Measurements from ENCODE around the gene ADRB2. TPM values are rescaled to one million over a fixed set of nuclear protein-coding genes. Genes with fewer than 3 reads are reported as not detected.

Gene ADRB2
- total and polyA plus RNA-seq, 2 of the 13 experiments (the other 11 are each of a cell fraction or from before 2014, with no cell fraction given) = not detected

GRCh38 chr5:148846930-148847329 lies 20.5 kb downstream of the ADRB2 start:
- POLR2A ChIA-PET = no interaction called here
- CTCF ChIA-PET (ENCODE audit: low intra/inter-chr PET ratio, low total read pairs) = no interaction called here
- Histone ChIP-seq H4K20me1 (ENCODE audit: insufficient read depth, low read length) (no peaks in the 10 kb centered on the region), H3K36me3 (replicated peaks in 1 of 2; ENCODE audit: control insufficient read depth in 1 of 2, insufficient read depth in 2 of 2, low read length in 2 of 2) (no peaks in the 10 kb centered on the region), H3K4me2 (ENCODE audit: low read depth, low read length) (no peak overlapping the region), H2AFZ (ENCODE audit: low read length) (no peak overlapping the region), H3K79me2 (ENCODE audit: insufficient read depth, low read length) (no peaks in the 10 kb centered on the region), H3K9ac (ENCODE audit: insufficient read depth, low read depth, low read length) (no peak overlapping the region), H3K4me3 (replicated peaks in 1 of 3; ENCODE audit: insufficient read depth in 1 of 3, low read depth in 2 of 3, low read length in 3 of 3) (no peak overlapping the region), H3K27me3 (ENCODE audit: control insufficient read depth in 1 of 2, insufficient read depth in 2 of 2, low read length in 2 of 2) (no peaks in the 10 kb centered on the region), H3K9me3 (ENCODE audit: low read length) (no peaks in the 10 kb centered on the region), H3K4me1 (ENCODE audit: insufficient read depth, low read length) (no peaks in the 10 kb centered on the region), H3K27ac (ENCODE audit: extremely low read length, insufficient read depth, low read length) (no peak overlapping the region)
- in situ Hi-C loops (cut with HindIII; ENCODE audit: extremely low pct_ligation_motif_present, low pct_unique_long_range_greater_than_20kb) (no loop called here), intact Hi-C loops (cut with micrococcal nuclease; ENCODE audit: unreplicated experiment) (no loop called here)
- TF ChIP-seq ZHX1 (CRISPR knock-in tag; IDR thresholded peaks at IDR 0.05; ENCODE audit: low read depth) (no peak), SATB2 (CRISPR knock-in tag; IDR thresholded peaks at IDR 0.05) (no peak), ZBTB1 (CRISPR knock-in tag; IDR thresholded peaks at IDR 0.05; ENCODE audit: borderline replicate concordance) (no peak), CCAR2 (optimal IDR thresholded peaks at IDR 0.05; ENCODE audit: low read depth, low read length) (no peak), NR3C1 (CRISPR knock-in tag; IDR thresholded peaks at IDR 0.05) (no peak), ATF4 (CRISPR knock-in tag; IDR thresholded peaks at IDR 0.05) (no peak), MBD4 (IDR thresholded peaks at IDR 0.05; ENCODE audit: borderline replicate concordance, low read length) (no peak), NPAS2 (CRISPR knock-in tag; IDR thresholded peaks at IDR 0.05; ENCODE audit: borderline replicate concordance) (no peak), HDAC1 (CRISPR knock-in tag; IDR thresholded peaks at IDR 0.05) (no peak), DRAP1 (CRISPR knock-in tag; IDR thresholded peaks at IDR 0.05) (no peak), ZNF136 (CRISPR knock-in tag; IDR thresholded peaks at IDR 0.05; ENCODE audit: low read depth) (no peak), ATF7 (IDR thresholded peaks at IDR 0.05) (no peak), ATF7 (CRISPR knock-in tag; IDR thresholded peaks at IDR 0.05) (no peak), CHCHD3 (CRISPR knock-in tag; IDR thresholded peaks at IDR 0.05) (no peak)
- BruUV-seq (replicated peaks) = no TSS peak
- ATAC-seq (no peak), FAIRE-seq (no peak), DNase-seq (ENCODE audit: low spot score) (no peak)

Data from HepG2 (cell line).